WI38 (cell line): ENCODE data around the gene SERAC1.

Experiments used
- H3K4me3 ChIP-seq: 2 replicates; pipeline ENCODE4 v1.5.1; 2011; ENCODE audit warnings: low read depth, mild to moderate bottlenecking, control low read depth, low read length
- TF ChIP-seq, protein P1 (sequence below): IDR thresholded peaks from 2 replicates; pipeline ENCODE4 v1.5.1; 2012; ENCODE audit warnings: low read depth, mild to moderate bottlenecking, control low read depth, low read length

The SERAC1 gene

GRCh38 chr6:158061709-158062461 is 106.2 kb downstream of the SERAC1 start:
- TF ChIP-seq, protein P1, sequence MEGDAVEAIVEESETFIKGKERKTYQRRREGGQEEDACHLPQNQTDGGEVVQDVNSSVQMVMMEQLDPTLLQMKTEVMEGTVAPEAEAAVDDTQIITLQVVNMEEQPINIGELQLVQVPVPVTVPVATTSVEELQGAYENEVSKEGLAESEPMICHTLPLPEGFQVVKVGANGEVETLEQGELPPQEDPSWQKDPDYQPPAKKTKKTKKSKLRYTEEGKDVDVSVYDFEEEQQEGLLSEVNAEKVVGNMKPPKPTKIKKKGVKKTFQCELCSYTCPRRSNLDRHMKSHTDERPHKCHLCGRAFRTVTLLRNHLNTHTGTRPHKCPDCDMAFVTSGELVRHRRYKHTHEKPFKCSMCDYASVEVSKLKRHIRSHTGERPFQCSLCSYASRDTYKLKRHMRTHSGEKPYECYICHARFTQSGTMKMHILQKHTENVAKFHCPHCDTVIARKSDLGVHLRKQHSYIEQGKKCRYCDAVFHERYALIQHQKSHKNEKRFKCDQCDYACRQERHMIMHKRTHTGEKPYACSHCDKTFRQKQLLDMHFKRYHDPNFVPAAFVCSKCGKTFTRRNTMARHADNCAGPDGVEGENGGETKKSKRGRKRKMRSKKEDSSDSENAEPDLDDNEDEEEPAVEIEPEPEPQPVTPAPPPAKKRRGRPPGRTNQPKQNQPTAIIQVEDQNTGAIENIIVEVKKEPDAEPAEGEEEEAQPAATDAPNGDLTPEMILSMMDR, result no peak
- no peak overlapping the region for H3K4me3 ChIP-seq

- no peak overlapping the region for H3K4me3 ChIP-seq
- TF ChIP-seq, protein P1, result no peak
Measured at GRCh38 chr6:158061361-158061708, 106.7 kb downstream of the SERAC1 start.

DNA sequence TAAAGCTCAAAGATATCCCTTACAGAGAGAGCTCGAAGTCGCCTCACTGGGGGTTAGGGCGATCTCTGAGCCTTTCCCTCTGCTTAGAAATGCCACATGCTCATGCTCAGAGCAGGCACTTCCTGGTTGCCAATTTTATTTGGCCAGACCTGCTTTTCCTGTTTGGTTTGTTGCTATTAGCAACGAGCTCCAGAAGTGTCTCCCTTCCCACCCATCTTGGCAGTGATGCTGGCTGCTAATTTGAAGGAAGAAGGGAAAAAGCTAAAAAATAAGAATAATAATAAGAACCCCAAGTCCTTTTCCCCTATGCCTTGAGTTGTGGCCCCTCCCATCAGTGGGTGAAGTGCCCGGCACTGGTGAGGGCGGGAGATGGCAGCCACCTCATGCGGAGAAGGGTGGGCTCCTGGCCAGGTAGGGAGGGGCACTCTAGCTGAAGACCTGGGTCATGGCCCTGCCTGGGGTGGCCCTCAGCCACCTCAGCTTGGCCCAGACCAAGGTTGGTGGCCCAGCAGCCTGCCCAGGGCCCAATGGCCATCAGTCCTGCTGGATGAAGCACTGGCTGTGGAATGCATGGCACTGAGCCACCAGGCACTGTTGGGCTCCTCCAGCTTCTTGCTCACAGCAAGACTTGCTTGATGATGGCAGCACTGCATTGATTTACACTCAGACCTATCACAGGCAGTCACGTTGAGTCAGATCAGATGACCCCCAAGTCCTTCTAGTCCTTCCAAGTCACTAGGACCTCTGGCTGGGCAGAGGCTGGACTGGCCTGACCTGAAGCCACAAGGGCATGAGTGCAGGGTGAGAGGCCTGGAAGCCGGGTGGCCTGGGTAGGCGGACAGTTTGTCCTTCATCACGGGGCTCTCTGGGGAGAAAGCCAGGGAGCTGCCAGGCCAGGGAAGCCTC is 107.4 kb downstream of the SERAC1 start:
- TF ChIP-seq, protein P1, result no peak
- no peak overlapping the region for H3K4me3 ChIP-seq
